Sigmoid colon (tissue), 7 donors: ENCODE measurements around the gene PAPLN. TPM values are rescaled to one million over a fixed set of nuclear protein-coding genes. Genes with fewer than 3 reads are reported as not detected.

ENCODE experiments used
- DNase-seq: peaks from one replicate; pipeline ENCODE4 v3.0.0-alpha.2; 2019
- H3K27ac ChIP-seq, 4 donors: fragments of 200-600 bp; sonication (generic); one replicate each; pipeline ENCODE4 v1.5.1; 2016 to 2019; ENCODE audit warnings: mild to moderate bottlenecking in 1 of 4
- H3K27me3 ChIP-seq, 3 donors: fragments of 200-600 bp; sonication (generic); one replicate each; pipeline ENCODE4 v1.5.1; 2019; ENCODE audit warnings: mild to moderate bottlenecking in 1 of 3
- H3K36me3 ChIP-seq, 4 donors: fragments of 200-600 bp; sonication (generic); one replicate each; pipeline ENCODE4 v1.5.1; 2016 to 2019
- H3K4me1 ChIP-seq, 4 donors: fragments of 200-600 bp; sonication (generic); one replicate each; pipeline ENCODE4 v1.5.1; 2017 to 2019
- H3K4me3 ChIP-seq, 4 donors: fragments of 200-600 bp; sonication (generic); one replicate each; pipeline ENCODE4 v1.5.1; 2017 to 2019; ENCODE audit warnings: mild to moderate bottlenecking in 2 of 4, moderate library complexity in 1 of 4
- H3K9me3 ChIP-seq, 4 donors: fragments of 200-600 bp in 3 of 4; sonication (generic) in 3 of 4; one replicate each; pipeline versions ENCODE4 v1.5.1 to v1.6.1; 2013 to 2019
- EP300 ChIP-seq, 4 donors: sonication (generic); formaldehyde crosslinking; IDR thresholded peaks; one replicate each; pipeline ENCODE4 v1.6.1; 2017; ENCODE audit warnings: antibody characterized with exemption in 4 of 4
- POLR2A ChIP-seq, 2 donors: fragments of 450-650 bp; IDR thresholded peaks; one replicate each; pipeline ENCODE4 v1.6.1; 2016; ENCODE audit warnings: antibody characterized with exemption in 2 of 2, mild to moderate bottlenecking in 2 of 2, moderate library complexity in 2 of 2
- POLR2AphosphoS5 ChIP-seq, 4 donors: sonication (generic); formaldehyde crosslinking; IDR thresholded peaks; one replicate each; pipeline ENCODE4 v1.6.1; 2017; ENCODE audit warnings: antibody characterized with exemption in 4 of 4
- WGBS, 2 donors: extraction: QIAGEN DNeasy Blood & Tissue Kit; methylation state at CpG; one replicate each; pipeline ENCODE4 v1.1.7; 2013; 5-methylcytosine and 5-hydroxymethylcytosine counted together
- intact Hi-C: fragments of 100-400 bp; cut with DNase I; formaldehyde crosslinking; loops from one replicate; pipeline ENCODE4 v1.15.1; 2023
- polyA plus RNA-seq, 3 donors: library from polyadenylated mRNA; stranded (reverse); fragments of 200-250 nt; gene quantifications; one replicate each; pipeline ENCODE4 v1.2.3, GENCODE V29; 2013
- total RNA-seq, 4 donors: library from RNA; depleted of rRNA; stranded (reverse); fragments of >200 nt; gene quantifications; one replicate each; pipeline ENCODE4 v1.1.0, GENCODE V29; 2016
- TF ChIP-seq, protein P1 (sequence below), 4 experiments: fragments of 450-650 bp in 3 of 4; fragments of 200-600 bp in 1 of 4; IDR thresholded peaks; one replicate each; pipeline ENCODE4 v1.5.1; 2016 to 2019; ENCODE audit warnings: antibody characterized with exemption in 4 of 4, mild to moderate bottlenecking in 3 of 4, moderate library complexity in 2 of 4
- donor health status: healthy with polysubstance abuse.
- donor health status: Bipolar disorder and iron deficiency.
- donor health status: healthy.

The PAPLN gene
- total and polyA plus RNA-seq, 7 donors = 0.46 to 52.1 (median 13.6) TPM

DNA sequence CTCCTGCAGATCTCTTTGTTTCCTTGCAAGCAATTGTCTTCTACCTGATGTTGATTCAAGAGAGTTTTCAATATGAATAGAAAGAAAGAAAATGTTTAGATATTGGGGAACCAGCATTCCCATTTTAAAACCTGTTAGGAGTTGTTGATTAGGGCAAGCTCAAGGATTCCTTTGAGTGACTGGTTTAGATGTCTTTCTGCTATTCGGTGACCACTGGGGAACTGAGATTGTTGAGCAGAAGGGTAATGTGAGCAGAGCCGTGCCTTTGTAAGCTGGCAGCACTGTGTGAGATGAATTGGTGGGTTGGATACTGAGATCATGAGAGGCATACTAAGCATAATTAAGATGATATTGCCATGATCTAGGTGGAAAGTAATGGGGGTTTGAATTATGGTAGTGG, 39.1 kb upstream of the PAPLN start:
- TF ChIP-seq, protein P1, sequence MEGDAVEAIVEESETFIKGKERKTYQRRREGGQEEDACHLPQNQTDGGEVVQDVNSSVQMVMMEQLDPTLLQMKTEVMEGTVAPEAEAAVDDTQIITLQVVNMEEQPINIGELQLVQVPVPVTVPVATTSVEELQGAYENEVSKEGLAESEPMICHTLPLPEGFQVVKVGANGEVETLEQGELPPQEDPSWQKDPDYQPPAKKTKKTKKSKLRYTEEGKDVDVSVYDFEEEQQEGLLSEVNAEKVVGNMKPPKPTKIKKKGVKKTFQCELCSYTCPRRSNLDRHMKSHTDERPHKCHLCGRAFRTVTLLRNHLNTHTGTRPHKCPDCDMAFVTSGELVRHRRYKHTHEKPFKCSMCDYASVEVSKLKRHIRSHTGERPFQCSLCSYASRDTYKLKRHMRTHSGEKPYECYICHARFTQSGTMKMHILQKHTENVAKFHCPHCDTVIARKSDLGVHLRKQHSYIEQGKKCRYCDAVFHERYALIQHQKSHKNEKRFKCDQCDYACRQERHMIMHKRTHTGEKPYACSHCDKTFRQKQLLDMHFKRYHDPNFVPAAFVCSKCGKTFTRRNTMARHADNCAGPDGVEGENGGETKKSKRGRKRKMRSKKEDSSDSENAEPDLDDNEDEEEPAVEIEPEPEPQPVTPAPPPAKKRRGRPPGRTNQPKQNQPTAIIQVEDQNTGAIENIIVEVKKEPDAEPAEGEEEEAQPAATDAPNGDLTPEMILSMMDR (IDR thresholded peaks at IDR 0.05) = no peak
- TF ChIP-seq EP300 (IDR thresholded peaks at IDR 0.05) = no peak
- TF ChIP-seq POLR2AphosphoS5 (IDR thresholded peaks at IDR 0.05) = no peak
- TF ChIP-seq POLR2A (IDR thresholded peaks at IDR 0.05) = no peak
- H3K36me3 ChIP-seq = peaks cover 10 to 84% (median 29%) of the 10 kb centered on the region in 4 donors
- H3K4me1 ChIP-seq = no peaks in the 10 kb centered on the region
- 90 to 98% methylated on average over 2 of the region's 2 CpGs for WGBS, 2 donors
- H3K27me3 ChIP-seq = no peaks in the 10 kb centered on the region
- intact Hi-C loops = no loop called here
- no peak overlapping the region for H3K4me3 ChIP-seq
- H3K27ac ChIP-seq = no peak overlapping the region
- H3K9me3 ChIP-seq = no peaks in the 10 kb centered on the region
- no peak for DNase-seq

DNA sequence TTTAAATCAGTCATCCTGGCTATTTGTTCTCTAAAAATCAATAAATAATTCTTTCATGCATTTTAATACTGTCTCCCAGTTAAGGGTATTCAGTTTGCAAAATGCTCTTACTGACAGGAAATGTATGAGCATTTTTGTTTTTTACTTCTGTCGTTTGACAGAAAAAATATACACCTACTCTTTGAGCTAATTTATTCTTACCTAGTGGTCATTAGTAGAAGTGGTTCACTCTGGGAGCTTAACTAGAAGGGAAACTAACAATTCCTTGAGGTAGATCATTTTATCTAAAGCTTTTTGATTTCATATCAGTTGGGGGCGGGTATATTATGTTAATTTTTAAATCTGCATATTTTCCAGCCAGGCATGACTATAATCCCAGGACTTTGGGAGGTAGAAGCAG, 33.8 kb upstream of the PAPLN start:
- Histone ChIP-seq H3K9me3 (no peaks in the 10 kb centered on the region), H3K27me3 (no peaks in the 10 kb centered on the region), H3K36me3 (peaks cover 12 to 89% (median 26%) of the 10 kb centered on the region in 4 donors), H3K4me3 (no peak overlapping the region), H3K27ac (no peak overlapping the region), H3K4me1 (no peaks in the 10 kb centered on the region)
- TF ChIP-seq POLR2AphosphoS5 (IDR thresholded peaks at IDR 0.05) (no peak), EP300 (IDR thresholded peaks at IDR 0.05) (no peak), POLR2A (IDR thresholded peaks at IDR 0.05) (no peak)
- TF ChIP-seq, protein P1 (IDR thresholded peaks at IDR 0.05) = no peak
- intact Hi-C loops = no loop called here
- DNase-seq = no peak
- WGBS, 2 donors = 91 to 95% methylated on average over 2 of the region's 2 CpGs

DNA sequence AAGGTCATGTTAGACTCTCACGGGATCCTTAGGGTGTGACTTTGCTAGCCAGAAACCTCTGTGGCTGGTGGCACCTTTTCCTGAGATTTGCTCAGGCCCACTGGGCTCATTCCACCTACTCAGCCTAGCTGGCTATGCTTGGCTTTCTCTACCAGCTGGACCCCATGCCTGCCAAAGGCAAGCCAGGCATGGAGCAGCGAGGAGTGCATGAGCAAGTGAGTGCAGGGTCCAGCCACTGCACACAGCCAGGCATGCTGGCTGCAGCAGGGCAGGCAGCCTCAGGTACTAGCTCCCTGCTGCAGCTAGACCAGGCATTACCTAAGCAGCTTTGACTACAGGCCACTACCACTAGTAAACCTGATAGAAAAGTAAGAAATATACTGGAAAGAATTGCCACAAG, 29.7 kb upstream of the PAPLN start:
- H3K27ac ChIP-seq = no peak overlapping the region
- H3K36me3 ChIP-seq = peaks cover 21 to 84% (median 32%) of the 10 kb centered on the region in 4 donors
- WGBS, 2 donors = 93 to 96% methylated on average over 2 of the region's 2 CpGs
- TF ChIP-seq, protein P1 (IDR thresholded peaks at IDR 0.05) = no peak
- TF ChIP-seq POLR2A (IDR thresholded peaks at IDR 0.05) = no peak
- TF ChIP-seq POLR2AphosphoS5 (IDR thresholded peaks at IDR 0.05) = no peak
- no peak for TF ChIP-seq EP300 (IDR thresholded peaks at IDR 0.05)
- no peak for DNase-seq
- H3K4me3 ChIP-seq = no peak overlapping the region
- no peaks in the 10 kb centered on the region for H3K9me3 ChIP-seq
- intact Hi-C loops = no loop called here
- no peaks in the 10 kb centered on the region for H3K27me3 ChIP-seq
- H3K4me1 ChIP-seq = no peaks in the 10 kb centered on the region

DNA sequence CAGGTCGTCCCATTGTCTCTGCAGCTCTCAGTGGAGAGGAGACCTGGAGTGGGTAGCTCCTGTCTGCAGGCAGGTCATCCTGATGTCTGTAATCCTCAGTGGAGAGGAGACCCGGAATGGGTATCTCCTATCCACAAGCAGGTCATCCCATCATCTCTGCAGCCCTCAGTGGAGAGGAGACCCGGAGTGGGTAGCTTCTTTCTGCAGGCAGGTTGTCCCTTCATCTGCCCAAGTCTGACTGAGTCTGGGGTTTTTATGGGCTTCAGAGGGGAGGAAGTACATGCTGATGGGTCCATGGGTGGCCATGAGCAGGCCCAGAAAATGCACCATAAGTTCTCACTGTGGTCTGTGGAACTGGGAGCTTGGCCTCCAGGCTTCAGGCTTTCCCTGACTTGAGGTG, 28.9 kb upstream of the PAPLN start:
- TF ChIP-seq, protein P1 (IDR thresholded peaks at IDR 0.05) = no peak
- intact Hi-C loops = no loop called here
- Histone ChIP-seq H3K9me3 (no peaks in the 10 kb centered on the region), H3K27me3 (no peaks in the 10 kb centered on the region), H3K4me3 (no peak overlapping the region), H3K27ac (no peak overlapping the region), H3K4me1 (no peaks in the 10 kb centered on the region), H3K36me3 (peaks cover 26 to 84% (median 39%) of the 10 kb centered on the region in 4 donors)
- no peak for DNase-seq
- WGBS, 2 donors = 97% methylated on average over 3 of the region's 3 CpGs

DNA sequence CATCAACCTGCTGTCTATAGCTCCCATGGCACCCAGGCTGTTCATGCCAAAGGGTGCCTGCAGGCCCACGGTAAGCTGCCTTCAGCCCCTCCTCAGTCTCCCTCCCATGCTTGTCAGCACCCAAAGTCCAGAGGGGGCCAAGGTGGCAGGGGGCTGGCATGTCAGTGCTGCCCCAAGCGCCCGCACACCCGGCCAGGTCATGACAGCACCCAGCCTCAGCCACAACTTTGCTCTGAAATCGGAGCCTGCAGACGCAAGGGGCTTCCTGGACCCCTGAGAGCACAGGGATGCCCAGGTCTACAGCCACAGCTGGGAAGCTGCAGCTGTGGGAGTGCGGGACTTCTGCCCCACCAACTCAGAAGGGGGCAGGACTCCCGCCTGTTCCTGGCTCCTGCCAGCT, 28.5 kb upstream of the PAPLN start:
- 97 to 98% methylated on average over 8 of the region's 8 CpGs for WGBS, 2 donors
- intact Hi-C loops = no loop called here
- peaks cover 28 to 84% (median 38%) of the 10 kb centered on the region in 4 donors for H3K36me3 ChIP-seq
- no peaks in the 10 kb centered on the region for H3K4me1 ChIP-seq
- no peak for DNase-seq
- no peak overlapping the region for H3K27ac ChIP-seq
- no peak overlapping the region for H3K4me3 ChIP-seq
- no peaks in the 10 kb centered on the region for H3K9me3 ChIP-seq
- H3K27me3 ChIP-seq = no peaks in the 10 kb centered on the region
- TF ChIP-seq, protein P1 (IDR thresholded peaks at IDR 0.05) = no peak
- TF ChIP-seq POLR2AphosphoS5 (IDR thresholded peaks at IDR 0.05) (no peak), POLR2A (IDR thresholded peaks at IDR 0.05) (no peak), EP300 (IDR thresholded peaks at IDR 0.05) (no peak)
